IMR-90 (cell line): ENCODE measurements around the gene VIPR2. TPM values are rescaled to one million over a fixed set of nuclear protein-coding genes. Genes with fewer than 3 reads are reported as not detected.

ENCODE experiments used
- ATAC-seq: fragments of 200-7000 bp; cut with Tn5 transposase; 2 replicates; pipeline ENCODE4 v1.9.1; 2020; ENCODE audit warnings: low read depth, mild to moderate bottlenecking, moderate library complexity
- BruUV-seq: library from RNA; stranded (reverse); fragments of 400-500 nt; replicated peaks from 2 replicates; lab custom pipeline; 2021; lab: Mats Ljungman, UMichigan
- CTCF ChIA-PET: fragments of 300-600 bp; formaldehyde crosslinking; extraction: SDS; loops from one replicate; lab custom pipeline; 2021; ENCODE audit warnings: antibody characterized with exemption; lab: Yijun Ruan, JAX
- POLR2A ChIA-PET: fragments of 300-600 bp; sonication (Branson Sonifier 250); formaldehyde crosslinking; loops from one replicate; lab custom pipeline; 2022; ENCODE audit warnings: antibody characterized with exemption; ENCODE audit not compliant: unreplicated experiment; lab: Charles Lee
- DNase-seq: peaks from one replicate; pipeline ENCODE4 v3.0.0; 2013
- H2AFZ ChIP-seq: replicated peaks from 2 replicates; pipeline ENCODE3; 2013; ENCODE audit warnings: low read length, mild to moderate bottlenecking; ENCODE audit not compliant: poor library complexity
- H2AK5ac ChIP-seq: 2 replicates; pipeline ENCODE4 v1.6.1; 2013; ENCODE audit warnings: low read depth, low read length, inconsistent platforms
- H2AK9ac ChIP-seq: replicated peaks from 2 replicates; pipeline ENCODE3; 2013; ENCODE audit warnings: mild to moderate bottlenecking, low read depth, low read length, moderate library complexity; ENCODE audit not compliant: poor library complexity
- H2BK120ac ChIP-seq: 2 replicates; pipeline ENCODE4 v1.6.1; 2013; ENCODE audit warnings: low read depth, low read length, inconsistent platforms
- H2BK15ac ChIP-seq: 3 replicates; pipeline ENCODE4 v1.6.1; 2013; ENCODE audit warnings: low read depth, low read length, inconsistent platforms
- H2BK20ac ChIP-seq: 2 replicates; pipeline ENCODE4 v1.6.1; 2013; ENCODE audit warnings: low read depth, mild to moderate bottlenecking, inconsistent platforms, low read length, moderate library complexity
- H2BK5ac ChIP-seq: 2 replicates; pipeline ENCODE4 v1.6.1; 2013; ENCODE audit warnings: mild to moderate bottlenecking, low read depth, low read length, inconsistent platforms; ENCODE audit not compliant: poor library complexity, severe bottlenecking
- H3K14ac ChIP-seq: replicated peaks from 2 replicates; pipeline ENCODE4 v1.6.1; 2013; ENCODE audit warnings: low read depth, low read length, inconsistent platforms
- H3K18ac ChIP-seq: 2 replicates; pipeline ENCODE4 v1.6.1; 2013; ENCODE audit warnings: low read depth, low read length, control low read depth
- H3K23ac ChIP-seq: 2 replicates; pipeline ENCODE4 v1.6.1; 2013; ENCODE audit warnings: low read depth, low read length, inconsistent platforms
- H3K27ac ChIP-seq: 2 replicates; pipeline ENCODE4 v1.5.1; 2013; ENCODE audit warnings: mild to moderate bottlenecking, control low read depth, low read length; ENCODE audit not compliant: insufficient read depth
- H3K27me3 ChIP-seq: 2 replicates; pipeline ENCODE4 v1.6.1; 2013; ENCODE audit warnings: low read length; ENCODE audit not compliant: control insufficient read depth, insufficient read depth
- H3K36me3 ChIP-seq: 2 replicates; pipeline ENCODE4 v1.6.1; 2013; ENCODE audit warnings: low read length, mixed read lengths; ENCODE audit not compliant: control insufficient read depth, insufficient read depth
- H3K4ac ChIP-seq: 2 replicates; pipeline ENCODE4 v1.6.1; 2013; ENCODE audit warnings: low read depth, low read length, inconsistent platforms
- H3K4me1 ChIP-seq: 2 replicates; pipeline ENCODE4 v1.6.1; 2013; ENCODE audit warnings: low read length, mixed read lengths; ENCODE audit not compliant: control insufficient read depth, insufficient read depth
- H3K4me2 ChIP-seq: 2 replicates; pipeline ENCODE4 v1.6.1; 2013; ENCODE audit warnings: low read depth, mild to moderate bottlenecking, control low read depth, low read length, moderate library complexity
- H3K4me3 ChIP-seq: 2 replicates; pipeline ENCODE4 v1.5.1; 2013; ENCODE audit warnings: low read depth, mild to moderate bottlenecking, control low read depth, low read length, moderate library complexity; ENCODE audit not compliant: insufficient read depth
- H3K56ac ChIP-seq: 2 replicates; pipeline ENCODE4 v1.6.1; 2013; ENCODE audit warnings: low read length, inconsistent platforms; ENCODE audit not compliant: insufficient read depth; ENCODE audit errors: extremely low read depth
- H3K79me1 ChIP-seq, 2 experiments: 2 replicates each; pipeline ENCODE4 v1.6.1; 2013; ENCODE audit warnings: low read length in 2 of 2, inconsistent platforms in 1 of 2, low read depth in 1 of 2
- H3K9ac ChIP-seq: 2 replicates; pipeline ENCODE4 v1.6.1; 2013; ENCODE audit warnings: low read depth, low read length, control low read depth
- H3K9me1 ChIP-seq: 2 replicates; pipeline ENCODE4 v1.6.1; 2013; ENCODE audit warnings: low read length, inconsistent platforms; ENCODE audit not compliant: insufficient read depth
- H3K9me3 ChIP-seq: 2 replicates; pipeline ENCODE4 v1.6.1; 2013; ENCODE audit warnings: low read length; ENCODE audit not compliant: control insufficient read depth, insufficient read depth
- H4K20me1 ChIP-seq: 2 replicates; pipeline ENCODE4 v1.6.1; 2013; ENCODE audit warnings: low read length, inconsistent platforms; ENCODE audit not compliant: insufficient read depth
- H4K5ac ChIP-seq: 2 replicates; pipeline ENCODE4 v1.6.1; 2013; ENCODE audit warnings: mild to moderate bottlenecking, low read depth, low read length, control low read depth
- H4K8ac ChIP-seq, 2 experiments: 2 replicates each; pipeline ENCODE4 v1.6.1; 2013; ENCODE audit warnings: low read depth in 2 of 2, low read length in 2 of 2, control low read depth in 1 of 2, inconsistent platforms in 1 of 2
- H4K91ac ChIP-seq: 2 replicates; pipeline ENCODE4 v1.6.1; 2013; ENCODE audit warnings: low read depth, low read length, inconsistent platforms; ENCODE audit not compliant: insufficient read depth
- POLR2A ChIP-seq: IDR thresholded peaks from 2 replicates; pipeline ENCODE4 v1.6.1; 2012; ENCODE audit warnings: mild to moderate bottlenecking, low read depth, low read length
- RAD21 ChIP-seq: IDR thresholded peaks from 2 replicates; pipeline ENCODE4 v1.6.1; 2012; ENCODE audit warnings: low read length, improper control_type of control experiment
- RCOR1 ChIP-seq: IDR thresholded peaks from 2 replicates; pipeline ENCODE4 v1.6.1; 2012; ENCODE audit warnings: mild to moderate bottlenecking, low read length, improper control_type of control experiment; ENCODE audit not compliant: insufficient replicate concordance
- SMC3 ChIP-seq: fragments of 150-350 bp; IDR thresholded peaks from 2 replicates; pipeline ENCODE4 v1.6.1; 2016; ENCODE audit warnings: low read depth, mild to moderate bottlenecking, antibody characterized with exemption, low read length, moderate library complexity
- WGBS, 2 experiments: methylation state at CpG; one replicate each; pipeline versions ENCODE4 v1.1.5 to v1.1.7; 2013; ENCODE audit warnings: missing lambda C conversion rate in 2 of 2; ENCODE audit not compliant: insufficient read length in 1 of 2; ENCODE audit errors: extremely low coverage in 2 of 2; 5-methylcytosine and 5-hydroxymethylcytosine counted together
- dilution Hi-C: fragments of 300-500 bp; cut with HindIII; formaldehyde crosslinking; loops from one replicate; pipeline ENCODE4 v1.14.3; 2018; ENCODE audit warnings: low sequenced_read_pairs; ENCODE audit not compliant: unreplicated experiment
- in situ Hi-C: fragments of 300-500 bp; cut with MboI; formaldehyde crosslinking; loops from 3 replicates; pipeline ENCODE4 v1.14.3; 2019; ENCODE audit warnings: low sequenced_read_pairs, inconsistent platforms, mixed read lengths
- intact Hi-C: fragments of 100-400 bp; cut with micrococcal nuclease; formaldehyde crosslinking; loops from 2 replicates; pipeline ENCODE4 v1.10.0; 2022
- polyA plus RNA-seq, 3 experiments: library from polyadenylated mRNA; depleted of rRNA; stranded (reverse); fragments of >200 nt; gene quantifications; 2 replicates each; pipeline ENCODE4 v1.2.3, GENCODE V29; 2012; ENCODE audit warnings: low replicate concordance in 1 of 3
- total RNA-seq: library from RNA; depleted of rRNA; stranded (reverse); fragments of >200 nt; gene quantifications from 2 replicates; pipeline ENCODE4 v1.2.3, GENCODE V29; 2012

VIPR2 gene
- total and polyA plus RNA-seq, 2 of the 4 experiments (the other 2 are of a cell fraction): not detected

DNA sequence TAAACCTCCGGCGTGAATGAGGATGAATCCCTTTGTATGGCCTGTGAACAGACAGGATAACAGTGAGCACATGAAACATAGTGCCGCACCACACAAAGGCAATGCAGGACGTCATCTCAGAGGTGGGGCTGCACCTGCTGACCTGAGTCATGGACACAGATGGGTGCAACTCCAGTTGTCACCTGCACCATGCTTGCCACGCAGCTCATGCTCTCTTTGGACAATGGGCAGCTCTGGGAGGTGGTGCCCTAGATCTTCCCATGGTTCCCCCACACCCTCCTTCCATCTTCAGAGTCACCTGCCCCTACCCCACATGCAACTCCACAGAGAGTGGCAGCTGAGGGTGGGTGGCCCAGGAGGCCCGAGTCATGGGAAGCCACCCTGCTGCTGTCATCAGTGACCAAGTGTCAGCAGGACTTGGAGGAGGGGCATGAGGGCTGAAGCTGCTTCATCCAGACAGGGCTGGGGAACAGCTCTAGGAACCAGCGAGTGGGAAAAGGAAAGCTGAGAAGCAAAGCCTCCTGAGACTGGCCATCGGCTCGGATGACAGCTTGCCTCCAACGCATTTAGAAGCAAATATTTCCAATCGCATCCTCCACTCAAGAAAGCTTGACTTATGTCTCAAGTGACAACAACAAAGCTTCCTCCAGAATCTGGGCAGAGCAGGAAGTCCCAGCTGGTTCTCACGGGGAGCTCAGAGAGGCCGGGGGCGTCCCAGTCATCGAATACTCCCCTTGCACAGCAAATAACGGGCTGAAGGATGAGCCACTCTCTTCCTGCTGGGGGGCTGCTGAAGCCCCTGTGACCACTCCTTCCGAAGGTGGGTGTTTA is 27.1 kb downstream of the VIPR2 start:
- H4K20me1 ChIP-seq: no peaks in the 10 kb centered on the region
- H2BK120ac ChIP-seq: no peak overlapping the region
- DNase-seq: no peak

More for the DNA sequence above, 27.1 kb downstream of the VIPR2 start:
- Histone ChIP-seq H2BK20ac (no peak overlapping the region), H4K91ac (no peak overlapping the region), H4K5ac (no peak overlapping the region), H3K27ac (no peak overlapping the region), H2BK5ac (no peak overlapping the region), H3K23ac (no peak overlapping the region), H3K36me3 (no peaks in the 10 kb centered on the region), H3K4me2 (no peak overlapping the region), H3K56ac (no peak overlapping the region), H3K4me3 (no peak overlapping the region), H4K8ac (no peak overlapping the region), H2AK5ac (no peak overlapping the region), H3K14ac (no peak overlapping the region), H3K4ac (no peak overlapping the region), H3K27me3 (no peaks in the 10 kb centered on the region), H3K9me3 (peaks cover 34% of the 10 kb centered on the region), H2BK15ac (no peak overlapping the region), H2AFZ (no peak overlapping the region), H3K9ac (no peak overlapping the region), H3K9me1 (no peaks in the 10 kb centered on the region), H2AK9ac (no peak overlapping the region), H3K79me1 (no peaks in the 10 kb centered on the region), H3K4me1 (no peaks in the 10 kb centered on the region), H3K18ac (no peak overlapping the region)
- 67% methylated on average over 5 of the region's 17 CpGs; no CpG with 5 or more reads in 1 of the 2 experiments for WGBS, 2 experiments
- ATAC-seq: no peak
- CTCF ChIA-PET: no interaction called here
- in situ Hi-C loops: no loop called here
- intact Hi-C loops: no loop called here
- no peak for TF ChIP-seq RCOR1
- TF ChIP-seq POLR2A: no peak
- no peak for TF ChIP-seq SMC3
- TF ChIP-seq RAD21: no peak
- no TSS peak for BruUV-seq
- POLR2A ChIA-PET: no interaction called here
- dilution Hi-C loops: no loop called here
